IMR-90 (cell line): ENCODE measurements around the gene RPL18.

Source experiments
- BHLHE40 ChIP-seq: fragments of 150-350 bp; IDR thresholded peaks from 2 replicates; pipeline ENCODE4 v1.6.1; 2016; ENCODE audit warnings: mild to moderate bottlenecking, low read depth, low read length
- CEBPB ChIP-seq: IDR thresholded peaks from 2 replicates; pipeline ENCODE4 v1.6.1; 2012; ENCODE audit warnings: low read depth, low read length, improper control_type of control experiment
- CTCF ChIP-seq: conservative IDR thresholded peaks from 2 replicates; pipeline ENCODE4 v1.5.1; 2012; ENCODE audit warnings: mild to moderate bottlenecking, low read depth, low read length, improper control_type of control experiment
- ELK1 ChIP-seq: fragments of 150-350 bp; IDR thresholded peaks from 2 replicates; pipeline ENCODE4 v1.6.1; 2016; ENCODE audit warnings: low read depth, mild to moderate bottlenecking, low read length, moderate library complexity, borderline replicate concordance
- MAFK ChIP-seq: IDR thresholded peaks from 2 replicates; pipeline ENCODE4 v1.6.1; 2012; ENCODE audit warnings: low read depth, low read length, improper control_type of control experiment
- MAZ ChIP-seq: IDR thresholded peaks from 2 replicates; pipeline ENCODE4 v1.6.1; 2012; ENCODE audit warnings: low read depth, mild to moderate bottlenecking, low read length, improper control_type of control experiment, moderate library complexity, borderline replicate concordance
- MXI1 ChIP-seq: IDR thresholded peaks from 2 replicates; pipeline ENCODE4 v1.6.1; 2012; ENCODE audit warnings: low read depth, mild to moderate bottlenecking, low read length, moderate library complexity, borderline replicate concordance
- POLR2A ChIP-seq: IDR thresholded peaks from 2 replicates; pipeline ENCODE4 v1.6.1; 2012; ENCODE audit warnings: mild to moderate bottlenecking, low read depth, low read length
- RAD21 ChIP-seq: IDR thresholded peaks from 2 replicates; pipeline ENCODE4 v1.6.1; 2012; ENCODE audit warnings: low read length, improper control_type of control experiment
- RFX5 ChIP-seq: IDR thresholded peaks from 2 replicates; pipeline ENCODE4 v1.8.0; 2012; ENCODE audit warnings: low read depth, mild to moderate bottlenecking, low read length, moderate library complexity
- SMC3 ChIP-seq: fragments of 150-350 bp; IDR thresholded peaks from 2 replicates; pipeline ENCODE4 v1.6.1; 2016; ENCODE audit warnings: low read depth, mild to moderate bottlenecking, antibody characterized with exemption, low read length, moderate library complexity
- USF2 ChIP-seq: fragments of 150-350 bp; IDR thresholded peaks from 2 replicates; pipeline ENCODE4 v1.6.1; 2017; ENCODE audit warnings: mild to moderate bottlenecking, antibody characterized with exemption, low read length, low read depth

- no peak for TF ChIP-seq CEBPB
- no peak for TF ChIP-seq CTCF
- TF ChIP-seq ELK1 = no peak
- no peak for TF ChIP-seq BHLHE40
- TF ChIP-seq RAD21 = no peak
- TF ChIP-seq MXI1 = no peak
- no peak for TF ChIP-seq MAZ
- TF ChIP-seq POLR2A = no peak
- no peak for TF ChIP-seq MAFK
- TF ChIP-seq RFX5 = no peak
- TF ChIP-seq USF2 = no peak
- TF ChIP-seq SMC3 = no peak
These were observed 44.7 kb upstream of the RPL18 start for GRCh38 chr19:48663667-48664066.
